ENCODE results near the gene ERBB4.

DNA sequence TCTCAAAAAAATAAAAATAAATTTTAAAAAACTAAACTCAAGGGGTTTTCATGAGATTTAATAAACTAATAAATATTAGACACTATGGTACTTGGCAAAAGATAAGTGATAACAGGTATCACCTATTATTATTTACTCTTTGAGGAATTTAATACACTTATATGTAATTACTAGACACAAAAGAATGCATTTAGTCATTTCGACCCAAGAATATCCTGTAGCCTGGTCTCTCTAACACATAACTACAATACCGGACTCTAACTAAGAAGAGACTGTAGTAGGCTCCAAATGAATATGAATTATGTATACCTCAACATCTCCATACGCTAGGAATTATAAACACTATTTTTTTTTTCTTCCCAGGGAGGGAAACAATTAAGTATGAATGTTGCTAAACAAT lies 1131.5 kb downstream of the ERBB4 start:
- TF ChIP-seq, protein P1, sequence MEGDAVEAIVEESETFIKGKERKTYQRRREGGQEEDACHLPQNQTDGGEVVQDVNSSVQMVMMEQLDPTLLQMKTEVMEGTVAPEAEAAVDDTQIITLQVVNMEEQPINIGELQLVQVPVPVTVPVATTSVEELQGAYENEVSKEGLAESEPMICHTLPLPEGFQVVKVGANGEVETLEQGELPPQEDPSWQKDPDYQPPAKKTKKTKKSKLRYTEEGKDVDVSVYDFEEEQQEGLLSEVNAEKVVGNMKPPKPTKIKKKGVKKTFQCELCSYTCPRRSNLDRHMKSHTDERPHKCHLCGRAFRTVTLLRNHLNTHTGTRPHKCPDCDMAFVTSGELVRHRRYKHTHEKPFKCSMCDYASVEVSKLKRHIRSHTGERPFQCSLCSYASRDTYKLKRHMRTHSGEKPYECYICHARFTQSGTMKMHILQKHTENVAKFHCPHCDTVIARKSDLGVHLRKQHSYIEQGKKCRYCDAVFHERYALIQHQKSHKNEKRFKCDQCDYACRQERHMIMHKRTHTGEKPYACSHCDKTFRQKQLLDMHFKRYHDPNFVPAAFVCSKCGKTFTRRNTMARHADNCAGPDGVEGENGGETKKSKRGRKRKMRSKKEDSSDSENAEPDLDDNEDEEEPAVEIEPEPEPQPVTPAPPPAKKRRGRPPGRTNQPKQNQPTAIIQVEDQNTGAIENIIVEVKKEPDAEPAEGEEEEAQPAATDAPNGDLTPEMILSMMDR (IDR thresholded peaks at IDR 0.05): no peak
- TF ChIP-seq POLR2AphosphoS5 (IDR thresholded peaks at IDR 0.05): no peak
- no peak for TF ChIP-seq EP300 (IDR thresholded peaks at IDR 0.05; ENCODE audit: low read depth)

Data from transverse colon (tissue), 4 donors.